DND-41 (cell line): Measurements from ENCODE around the gene HSPG2.

Source experiments
- ATAC-seq: fragments of 200-7000 bp; cut with Tn5 transposase; 3 replicates; pipeline ENCODE4 v1.9.1; 2021; ENCODE audit warnings: low read depth; ENCODE audit not compliant: insufficient read depth
- DNase-seq: peaks from one replicate; pipeline ENCODE4 v3.0.0-alpha.2; 2020
- H2AFZ ChIP-seq: 2 replicates; pipeline ENCODE4 v1.6.0; 2012; ENCODE audit warnings: low read depth, low read length
- H3K27ac ChIP-seq: 2 replicates; pipeline ENCODE4 v1.5.1; 2012; ENCODE audit warnings: low read length, inconsistent platforms
- H3K27me3 ChIP-seq: fragments of 200-600 bp; sonication (generic); 2 replicates; pipeline ENCODE4 v1.6.0; 2012; ENCODE audit warnings: low read length, mild to moderate bottlenecking, inconsistent platforms; ENCODE audit not compliant: insufficient read depth, poor library complexity
- H3K36me3 ChIP-seq: 2 replicates; pipeline ENCODE4 v1.5.1; 2012; ENCODE audit warnings: low read length, inconsistent platforms; ENCODE audit not compliant: insufficient read depth
- H3K4me1 ChIP-seq: 2 replicates; pipeline ENCODE4 v1.5.1; 2012; ENCODE audit warnings: mild to moderate bottlenecking, low read length; ENCODE audit not compliant: insufficient read depth
- H3K4me2 ChIP-seq: 2 replicates; pipeline ENCODE4 v1.6.0; 2012; ENCODE audit warnings: mild to moderate bottlenecking, moderate library complexity, low read length, inconsistent platforms; ENCODE audit not compliant: insufficient read depth
- H3K4me3 ChIP-seq, 2 experiments: fragments of 200-600 bp in 1 of 2; shearing (Covaris generic) in 1 of 2; 2 replicates each; pipeline ENCODE4 v1.5.1; 2012 to 2016; ENCODE audit warnings: inconsistent platforms in 2 of 2, low read length in 2 of 2, mild to moderate bottlenecking in 2 of 2, low read depth in 1 of 2, moderate library complexity in 1 of 2
- H3K79me2 ChIP-seq: 2 replicates; pipeline ENCODE4 v1.6.0; 2012; ENCODE audit warnings: low read length, inconsistent platforms; ENCODE audit not compliant: insufficient read depth
- H3K9ac ChIP-seq: 2 replicates; pipeline ENCODE4 v1.6.0; 2012; ENCODE audit warnings: low read depth, mild to moderate bottlenecking, inconsistent platforms, low read length, moderate library complexity
- H3K9me3 ChIP-seq: 2 replicates; pipeline ENCODE4 v1.5.1; 2012; ENCODE audit warnings: low read length, moderate library complexity, mild to moderate bottlenecking, inconsistent platforms; ENCODE audit not compliant: insufficient read depth, severe bottlenecking
- H4K20me1 ChIP-seq: 2 replicates; pipeline ENCODE4 v1.6.0; 2012; ENCODE audit warnings: low read length; ENCODE audit not compliant: insufficient read depth
- EZH2 ChIP-seq: IDR thresholded peaks from 3 replicates; pipeline ENCODE4 v1.6.1; 2012; ENCODE audit warnings: borderline replicate concordance, low read depth, mild to moderate bottlenecking, moderate library complexity, low read length, inconsistent platforms; ENCODE audit not compliant: severe bottlenecking
- TF ChIP-seq, protein P1 (sequence below): IDR thresholded peaks from 2 replicates; pipeline ENCODE4 v1.5.1; 2012; ENCODE audit warnings: borderline replicate concordance, low read length, moderate library complexity, mild to moderate bottlenecking; ENCODE audit not compliant: poor library complexity, severe bottlenecking; ENCODE audit errors: extremely low read depth

The HSPG2 gene

GRCh38 chr1:21838359-21839157 lies 98.6 kb downstream of the HSPG2 start:
- H4K20me1 ChIP-seq: no peaks in the 10 kb centered on the region
- no peak overlapping the region for H3K4me3 ChIP-seq
- no peak overlapping the region for H2AFZ ChIP-seq
- H3K27me3 ChIP-seq: no peaks in the 10 kb centered on the region
- peaks cover 12% of the 10 kb centered on the region for H3K9me3 ChIP-seq
- TF ChIP-seq EZH2: no peak
- TF ChIP-seq, protein P1, sequence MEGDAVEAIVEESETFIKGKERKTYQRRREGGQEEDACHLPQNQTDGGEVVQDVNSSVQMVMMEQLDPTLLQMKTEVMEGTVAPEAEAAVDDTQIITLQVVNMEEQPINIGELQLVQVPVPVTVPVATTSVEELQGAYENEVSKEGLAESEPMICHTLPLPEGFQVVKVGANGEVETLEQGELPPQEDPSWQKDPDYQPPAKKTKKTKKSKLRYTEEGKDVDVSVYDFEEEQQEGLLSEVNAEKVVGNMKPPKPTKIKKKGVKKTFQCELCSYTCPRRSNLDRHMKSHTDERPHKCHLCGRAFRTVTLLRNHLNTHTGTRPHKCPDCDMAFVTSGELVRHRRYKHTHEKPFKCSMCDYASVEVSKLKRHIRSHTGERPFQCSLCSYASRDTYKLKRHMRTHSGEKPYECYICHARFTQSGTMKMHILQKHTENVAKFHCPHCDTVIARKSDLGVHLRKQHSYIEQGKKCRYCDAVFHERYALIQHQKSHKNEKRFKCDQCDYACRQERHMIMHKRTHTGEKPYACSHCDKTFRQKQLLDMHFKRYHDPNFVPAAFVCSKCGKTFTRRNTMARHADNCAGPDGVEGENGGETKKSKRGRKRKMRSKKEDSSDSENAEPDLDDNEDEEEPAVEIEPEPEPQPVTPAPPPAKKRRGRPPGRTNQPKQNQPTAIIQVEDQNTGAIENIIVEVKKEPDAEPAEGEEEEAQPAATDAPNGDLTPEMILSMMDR: no peak
- H3K27ac ChIP-seq: no peak overlapping the region
- H3K79me2 ChIP-seq: no peaks in the 10 kb centered on the region
- H3K36me3 ChIP-seq: no peaks in the 10 kb centered on the region
- H3K4me2 ChIP-seq: no peak overlapping the region
- ATAC-seq (no peak), DNase-seq (no peak)
- no peaks in the 10 kb centered on the region for H3K4me1 ChIP-seq
- H3K9ac ChIP-seq: no peak overlapping the region

- H2AFZ ChIP-seq: no peak overlapping the region
- no peaks in the 10 kb centered on the region for H3K36me3 ChIP-seq
- no peak overlapping the region for H3K9ac ChIP-seq
- H3K9me3 ChIP-seq: peaks cover 12% of the 10 kb centered on the region
- no peak overlapping the region for H3K27ac ChIP-seq
- ATAC-seq (no peak), DNase-seq (no peak)
- no peaks in the 10 kb centered on the region for H4K20me1 ChIP-seq
- H3K4me2 ChIP-seq: no peak overlapping the region
- TF ChIP-seq, protein P1: no peak
- no peak for TF ChIP-seq EZH2
- no peaks in the 10 kb centered on the region for H3K4me1 ChIP-seq
- H3K4me3 ChIP-seq: no peak overlapping the region
- no peaks in the 10 kb centered on the region for H3K79me2 ChIP-seq
- H3K27me3 ChIP-seq: no peaks in the 10 kb centered on the region
Measured at GRCh38 chr1:21837476-21837875, 99.6 kb downstream of the HSPG2 start.

DNA sequence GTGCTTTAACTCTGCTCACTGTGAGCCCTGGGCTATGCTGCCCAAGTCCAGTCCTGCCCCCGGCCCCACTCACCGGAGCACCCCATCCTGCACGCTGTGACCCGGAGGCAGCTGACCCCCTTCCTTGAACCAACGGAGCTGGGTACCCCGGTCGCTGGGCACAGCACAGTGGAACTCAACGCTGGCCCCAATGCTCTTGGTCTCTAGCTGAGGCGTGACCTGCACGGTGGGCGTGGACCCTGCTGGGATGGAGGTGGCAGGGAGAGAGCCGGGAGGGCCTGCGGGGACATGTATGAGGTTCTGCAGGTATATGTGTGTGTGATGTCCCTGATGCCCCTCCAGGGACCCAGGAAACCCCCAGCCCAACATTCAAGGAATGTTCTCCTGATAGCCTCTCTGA lies 100.4 kb downstream of the HSPG2 start:
- Histone ChIP-seq H2AFZ (no peak overlapping the region), H3K4me3 (no peak overlapping the region), H3K4me2 (no peak overlapping the region), H3K27ac (no peak overlapping the region), H3K9ac (no peak overlapping the region), H3K79me2 (no peaks in the 10 kb centered on the region), H3K4me1 (no peaks in the 10 kb centered on the region), H3K36me3 (no peaks in the 10 kb centered on the region), H4K20me1 (no peaks in the 10 kb centered on the region), H3K9me3 (peaks cover 12% of the 10 kb centered on the region), H3K27me3 (no peaks in the 10 kb centered on the region)
- ATAC-seq (no peak), DNase-seq (no peak)
- TF ChIP-seq, protein P1: no peak
- TF ChIP-seq EZH2: no peak
